HCT116 (cell line): Measurements from ENCODE around the gene CPNE9.

Source experiments
- EGR1 ChIP-seq: IDR thresholded peaks from 2 replicates; pipeline ENCODE4 v1.6.1; 2012; ENCODE audit warnings: low read depth
- EZH2 ChIP-seq: fragments of 200-600 bp; sonication (generic); IDR thresholded peaks from 2 replicates; pipeline ENCODE4 v1.6.1; 2017; ENCODE audit warnings: antibody characterized with exemption, mixed run types
- JUND ChIP-seq: IDR thresholded peaks from 2 replicates; pipeline ENCODE4 v1.6.1; 2012
- POLR2A ChIP-seq: IDR thresholded peaks from 2 replicates; pipeline ENCODE4 v1.7.0; 2011; ENCODE audit warnings: borderline replicate concordance; ENCODE audit not compliant: insufficient read depth, insufficient read length; ENCODE audit errors: extremely low read depth
- POLR2AphosphoS5 ChIP-seq: IDR thresholded peaks from 2 replicates; pipeline ENCODE4 v1.6.1; 2011; ENCODE audit warnings: mild to moderate bottlenecking, low read depth, low read length, moderate library complexity
- RAD21 ChIP-seq: IDR thresholded peaks from 2 replicates; pipeline ENCODE4 v1.6.1; 2012; ENCODE audit warnings: low read depth, mild to moderate bottlenecking
- SRF ChIP-seq: IDR thresholded peaks from 2 replicates; pipeline ENCODE4 v1.6.1; 2012; ENCODE audit warnings: low read depth
- TCF7L2 ChIP-seq: IDR thresholded peaks from 2 replicates; pipeline ENCODE4 v1.7.0; 2011; ENCODE audit warnings: borderline replicate concordance, inconsistent platforms; ENCODE audit not compliant: insufficient read depth, insufficient read length; ENCODE audit errors: extremely low read depth
- YY1 ChIP-seq: IDR thresholded peaks from 2 replicates; pipeline ENCODE4 v1.6.1; 2011; ENCODE audit warnings: low read length, low read depth, moderate library complexity, mild to moderate bottlenecking; ENCODE audit not compliant: insufficient replicate concordance; ENCODE audit errors: extremely low read depth
- ZNF274 ChIP-seq: fragments of 200-500 bp; sonication (Bioruptor generic); IDR thresholded peaks from 2 replicates; pipeline ENCODE4 v1.6.1; 2014; ENCODE audit warnings: mild to moderate bottlenecking, low read depth, low read length, inconsistent platforms
- TF ChIP-seq, protein P1 (sequence below), 3 experiments: fragments of 200-600 bp in 1 of 3; sonication (generic) in 1 of 3; IDR thresholded peaks in 2 of 3; conservative IDR thresholded peaks in 1 of 3; 2 replicates each; pipeline ENCODE4 v1.5.1; 2012 to 2017; ENCODE audit warnings: low read depth in 2 of 3, low read length in 2 of 3, antibody characterized with exemption in 1 of 3, borderline replicate concordance in 1 of 3, control low read depth in 1 of 3, mild to moderate bottlenecking in 1 of 3, mixed read lengths in 1 of 3, mixed run types in 1 of 3, moderate library complexity in 1 of 3; ENCODE audit not compliant: insufficient read depth in 1 of 3

GRCh38 chr3:9757427-9757826 is 53.8 kb downstream of the CPNE9 start:
- TF ChIP-seq POLR2A, result no peak
- no peak for TF ChIP-seq POLR2AphosphoS5
- TF ChIP-seq EGR1, result no peak
- TF ChIP-seq, protein P1, sequence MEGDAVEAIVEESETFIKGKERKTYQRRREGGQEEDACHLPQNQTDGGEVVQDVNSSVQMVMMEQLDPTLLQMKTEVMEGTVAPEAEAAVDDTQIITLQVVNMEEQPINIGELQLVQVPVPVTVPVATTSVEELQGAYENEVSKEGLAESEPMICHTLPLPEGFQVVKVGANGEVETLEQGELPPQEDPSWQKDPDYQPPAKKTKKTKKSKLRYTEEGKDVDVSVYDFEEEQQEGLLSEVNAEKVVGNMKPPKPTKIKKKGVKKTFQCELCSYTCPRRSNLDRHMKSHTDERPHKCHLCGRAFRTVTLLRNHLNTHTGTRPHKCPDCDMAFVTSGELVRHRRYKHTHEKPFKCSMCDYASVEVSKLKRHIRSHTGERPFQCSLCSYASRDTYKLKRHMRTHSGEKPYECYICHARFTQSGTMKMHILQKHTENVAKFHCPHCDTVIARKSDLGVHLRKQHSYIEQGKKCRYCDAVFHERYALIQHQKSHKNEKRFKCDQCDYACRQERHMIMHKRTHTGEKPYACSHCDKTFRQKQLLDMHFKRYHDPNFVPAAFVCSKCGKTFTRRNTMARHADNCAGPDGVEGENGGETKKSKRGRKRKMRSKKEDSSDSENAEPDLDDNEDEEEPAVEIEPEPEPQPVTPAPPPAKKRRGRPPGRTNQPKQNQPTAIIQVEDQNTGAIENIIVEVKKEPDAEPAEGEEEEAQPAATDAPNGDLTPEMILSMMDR (IDR thresholded peaks at IDR 0.05 in 2 of 3, conservative IDR thresholded peaks at IDR 0.05 in 1 of 3; ENCODE audit: borderline replicate concordance in 1 of 3, insufficient read depth in 1 of 3, low read depth in 2 of 3, low read length in 2 of 3), result no peak
- TF ChIP-seq JUND, result no peak
- TF ChIP-seq EZH2, result no peak
- no peak for TF ChIP-seq YY1
- no peak for TF ChIP-seq TCF7L2
- no peak for TF ChIP-seq SRF
- TF ChIP-seq RAD21, result no peak
- TF ChIP-seq ZNF274, result no peak
